GM19438 (cell line): ENCODE results near the gene MARCHF10.

Source experiments
- ATAC-seq: cut with Tn5 transposase; IDR thresholded peaks from one replicate; pipeline ENCODE4 v1.9.1; 2021; ENCODE audit warnings: low read depth; ENCODE audit not compliant: unreplicated experiment

The MARCHF10 gene

DNA sequence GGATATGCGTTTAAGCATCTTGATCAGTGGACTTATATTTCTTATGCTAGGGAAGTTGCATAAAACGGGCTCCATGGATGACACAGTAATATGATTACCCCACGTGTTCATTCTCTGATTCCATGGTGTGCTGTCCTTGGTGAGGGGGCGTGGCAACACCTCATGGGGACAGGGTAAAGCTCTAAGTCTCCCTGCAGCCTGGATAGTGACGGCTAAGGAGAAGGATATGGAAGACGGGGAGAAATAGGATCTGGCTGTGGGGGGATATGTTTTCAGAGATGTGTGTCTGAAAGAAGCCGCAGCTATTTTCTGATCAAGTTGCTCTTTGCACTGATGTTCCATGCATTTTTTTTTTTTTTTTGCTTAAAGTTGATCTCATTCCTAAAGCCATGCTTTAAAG is 84.3 kb downstream of the MARCHF10 start:
- no peak for ATAC-seq

DNA sequence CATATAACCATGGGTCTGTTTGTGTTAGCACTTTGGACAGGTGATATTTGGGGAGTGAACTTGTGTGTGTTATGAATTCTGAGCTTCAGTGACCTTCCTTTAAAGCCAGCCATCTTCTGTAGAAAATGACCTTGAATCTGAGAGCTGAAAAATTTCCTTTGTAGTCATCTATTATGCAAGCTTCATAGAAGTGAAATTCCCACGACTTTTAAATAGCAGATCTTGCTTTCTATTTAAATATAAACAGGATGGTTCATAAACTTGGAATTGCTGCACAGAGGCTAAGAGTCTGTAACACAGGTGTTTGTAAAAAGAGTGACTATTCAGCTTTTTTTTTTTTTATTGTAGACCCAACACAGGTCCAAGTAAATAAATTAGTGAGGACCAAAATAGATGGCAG is 85.5 kb downstream of the MARCHF10 start:
- no peak for ATAC-seq

DNA sequence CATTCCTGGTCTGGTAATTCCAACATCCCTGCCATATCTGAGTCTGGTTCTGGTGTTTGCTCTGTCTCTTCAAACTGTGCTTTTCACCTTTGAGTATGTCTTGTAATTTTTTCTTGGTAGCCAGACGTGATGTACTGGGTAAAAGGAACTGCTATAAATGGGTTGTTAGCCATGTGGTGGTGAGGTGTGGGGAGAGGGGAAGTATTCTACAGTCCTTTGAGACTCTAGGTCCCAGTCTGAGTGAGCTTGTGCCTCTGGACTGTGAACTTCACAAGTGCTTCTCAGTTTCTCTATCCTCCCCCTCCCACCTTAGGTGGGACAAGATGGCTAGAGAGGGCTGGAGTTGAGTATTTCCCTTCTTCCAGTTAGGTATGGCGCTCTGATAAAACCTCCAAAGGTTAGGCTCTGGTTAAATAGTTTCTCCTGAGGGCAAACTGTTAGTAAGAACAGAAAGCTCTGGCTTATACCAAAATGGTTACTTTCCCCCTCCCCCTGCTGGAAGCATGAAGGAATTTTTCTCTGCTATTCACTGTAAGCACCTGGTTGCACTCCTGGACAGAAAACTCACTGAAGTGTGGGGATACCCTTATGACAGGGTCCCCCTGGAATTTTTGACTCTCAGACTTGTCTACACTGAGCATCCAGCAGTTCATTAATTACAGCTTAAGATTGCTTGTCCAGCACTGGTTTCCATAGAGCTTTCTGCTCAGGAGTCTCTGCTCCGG is 87.8 kb downstream of the MARCHF10 start:
- no peak for ATAC-seq

- ATAC-seq = no peak
Measured at GRCh38 chr17:62719586-62719985, 88.5 kb downstream of the MARCHF10 start.

- no peak for ATAC-seq
Measured at GRCh38 chr17:62718429-62718828, 89.7 kb downstream of the MARCHF10 start.

- ATAC-seq = no peak
Measured at GRCh38 chr17:62717889-62718288, 90.2 kb downstream of the MARCHF10 start.

GRCh38 chr17:62717589-62717855 is 90.6 kb downstream of the MARCHF10 start:
- ATAC-seq = no peak

DNA sequence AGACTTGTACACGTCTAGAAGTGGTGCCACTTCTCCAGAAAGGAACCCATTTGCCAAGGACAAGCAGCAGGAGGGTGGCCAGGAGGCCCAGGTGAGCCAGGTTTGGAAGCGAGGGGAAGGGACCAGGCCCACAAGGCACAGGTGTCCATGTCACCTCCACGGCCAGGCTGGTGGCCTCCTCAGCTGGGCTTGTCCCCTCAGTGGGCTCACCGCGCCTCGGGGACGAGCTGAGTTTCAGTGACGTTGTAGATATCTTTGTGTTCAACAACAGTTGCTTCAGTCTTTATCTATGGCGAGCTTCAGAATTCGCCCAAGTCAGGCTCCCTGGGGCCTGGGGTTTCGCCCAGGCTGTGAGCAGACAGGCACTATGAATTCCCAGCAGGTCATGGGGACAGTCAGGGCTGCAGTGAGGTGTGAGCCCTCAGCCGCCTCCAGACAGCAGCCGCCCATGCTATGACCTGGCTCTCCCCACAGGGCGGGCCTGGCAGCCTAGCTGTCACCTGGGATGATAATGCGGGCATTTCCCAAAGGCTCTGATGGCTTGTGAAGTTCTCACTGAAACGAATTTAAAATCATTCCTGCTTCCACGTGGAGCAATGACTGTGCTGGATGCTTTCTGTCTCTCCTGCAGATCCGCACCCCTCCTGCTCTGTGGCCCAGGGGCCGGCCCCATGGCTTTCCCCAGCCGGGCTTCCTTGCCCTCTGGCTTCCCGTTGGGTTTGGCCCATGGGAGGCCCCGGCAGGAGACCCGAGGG is 91.1 kb downstream of the MARCHF10 start:
- no peak for ATAC-seq

- ATAC-seq = no peak
Measured at GRCh38 chr17:62715882-62716390, 92.2 kb downstream of the MARCHF10 start.

DNA sequence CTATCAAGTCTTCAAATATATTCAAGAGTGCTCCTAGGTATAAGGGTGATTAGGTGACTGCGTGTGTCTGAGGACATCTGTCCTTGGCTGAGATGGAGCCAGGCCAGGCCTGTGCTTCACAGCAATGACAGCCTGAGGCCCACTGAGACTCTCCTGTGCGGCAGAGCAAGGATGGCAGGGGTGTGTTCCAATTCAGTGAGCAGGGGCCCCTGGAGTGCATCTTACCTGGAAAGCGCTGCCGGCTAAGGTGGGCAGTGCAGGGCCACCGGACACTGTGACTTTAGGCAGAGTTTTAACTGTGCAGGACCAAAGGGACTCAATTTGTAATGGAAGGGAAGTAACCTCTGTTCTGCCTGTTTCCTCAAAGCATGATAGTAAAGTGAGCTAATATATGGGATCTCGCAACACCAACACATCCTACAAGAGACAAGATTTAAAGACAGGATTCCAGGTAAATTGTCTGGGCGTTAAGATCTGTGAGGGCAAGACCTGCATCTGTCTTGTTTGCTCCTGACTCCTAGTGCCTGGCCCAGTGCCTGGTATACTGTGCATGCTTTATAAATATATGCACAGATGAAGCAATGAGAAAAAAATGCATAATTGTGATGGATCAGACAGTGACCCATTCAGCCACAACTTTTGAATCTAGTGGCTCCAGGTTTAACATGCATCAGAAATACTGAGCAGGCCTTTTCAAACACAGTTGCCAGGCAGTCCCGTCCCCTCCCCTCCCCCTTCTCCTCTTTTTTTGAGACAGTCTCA is 93.9 kb downstream of the MARCHF10 start:
- ATAC-seq = no peak

GRCh38 chr17:62713086-62713881 is 94.8 kb downstream of the MARCHF10 start:
- no peak for ATAC-seq

- no peak for ATAC-seq
Measured at GRCh38 chr17:62712171-62712581, 95.9 kb downstream of the MARCHF10 start.

DNA sequence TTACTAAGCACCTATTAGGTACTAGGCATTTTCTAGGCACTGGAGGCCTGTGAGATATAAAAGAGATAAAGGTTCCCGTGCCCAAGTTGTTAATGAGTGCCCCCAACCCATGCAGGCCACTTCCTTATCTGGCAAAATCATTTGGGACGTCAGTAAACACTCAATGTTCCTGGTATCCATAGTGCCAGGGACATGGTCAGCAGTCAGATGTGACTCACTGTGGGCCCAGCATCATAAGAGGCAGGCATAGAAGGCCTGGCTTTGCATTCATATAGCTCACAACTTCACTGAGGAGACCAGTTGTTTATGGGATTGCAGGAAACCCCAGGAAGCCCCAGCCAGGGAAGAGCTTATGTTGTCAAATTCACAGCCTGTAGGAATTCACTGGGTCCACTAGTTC is 99.5 kb downstream of the MARCHF10 start:
- ATAC-seq = no peak

DNA sequence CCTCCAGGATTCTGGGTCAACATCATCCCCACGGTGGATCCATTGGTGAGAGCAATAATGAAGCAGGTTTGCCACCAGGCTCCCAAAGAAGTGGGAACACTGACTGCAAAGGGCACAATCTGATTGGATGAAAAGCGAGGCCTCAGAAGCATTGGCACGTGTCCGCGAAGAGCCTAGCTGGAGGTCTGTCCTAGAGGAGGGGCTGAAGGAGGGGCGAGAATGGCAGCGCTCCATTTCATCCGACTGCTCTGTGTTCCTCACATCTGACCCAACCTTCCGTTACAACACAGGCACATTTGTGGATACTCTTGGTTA is 100.7 kb downstream of the MARCHF10 start:
- no peak for ATAC-seq

DNA sequence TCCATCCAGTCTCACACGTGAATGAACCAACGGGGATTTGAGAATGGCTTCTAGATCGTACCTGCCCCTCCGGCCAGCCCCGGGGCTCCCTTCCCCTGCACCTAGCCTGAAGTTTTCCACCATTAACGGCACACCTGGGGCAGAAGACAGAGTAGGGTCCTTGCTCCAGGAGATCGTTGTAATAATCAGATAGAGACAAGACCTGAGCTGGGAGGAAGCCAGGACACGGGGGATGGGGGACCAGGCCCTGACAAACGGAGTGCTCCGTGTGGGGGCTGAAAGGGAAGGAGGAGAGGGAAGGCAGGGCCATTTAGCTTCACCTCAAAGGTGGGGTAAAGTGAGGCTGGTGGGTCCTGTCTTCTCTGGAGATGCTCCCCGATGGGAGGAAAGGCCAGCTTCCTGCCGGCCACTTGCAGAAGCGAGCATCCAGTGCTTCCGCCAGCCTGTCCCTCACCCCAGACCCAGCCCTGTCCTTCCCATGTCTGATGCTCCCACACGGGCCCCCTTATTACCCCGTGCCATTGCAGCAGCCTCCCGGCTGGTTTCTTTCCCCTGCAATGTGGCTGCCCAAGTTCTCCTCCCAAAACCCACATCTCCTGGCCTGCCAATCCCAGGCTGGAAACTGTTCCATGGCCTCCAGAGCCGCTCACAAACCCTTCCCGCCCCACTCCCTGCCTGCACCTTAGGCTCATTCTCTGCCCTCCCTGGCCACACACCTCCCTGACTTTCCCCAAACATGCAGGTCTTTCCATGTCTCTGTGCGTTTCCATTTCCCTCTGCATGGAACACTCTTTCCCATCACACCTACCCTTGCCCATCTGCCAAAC is 101.3 kb downstream of the MARCHF10 start:
- no peak for ATAC-seq

DNA sequence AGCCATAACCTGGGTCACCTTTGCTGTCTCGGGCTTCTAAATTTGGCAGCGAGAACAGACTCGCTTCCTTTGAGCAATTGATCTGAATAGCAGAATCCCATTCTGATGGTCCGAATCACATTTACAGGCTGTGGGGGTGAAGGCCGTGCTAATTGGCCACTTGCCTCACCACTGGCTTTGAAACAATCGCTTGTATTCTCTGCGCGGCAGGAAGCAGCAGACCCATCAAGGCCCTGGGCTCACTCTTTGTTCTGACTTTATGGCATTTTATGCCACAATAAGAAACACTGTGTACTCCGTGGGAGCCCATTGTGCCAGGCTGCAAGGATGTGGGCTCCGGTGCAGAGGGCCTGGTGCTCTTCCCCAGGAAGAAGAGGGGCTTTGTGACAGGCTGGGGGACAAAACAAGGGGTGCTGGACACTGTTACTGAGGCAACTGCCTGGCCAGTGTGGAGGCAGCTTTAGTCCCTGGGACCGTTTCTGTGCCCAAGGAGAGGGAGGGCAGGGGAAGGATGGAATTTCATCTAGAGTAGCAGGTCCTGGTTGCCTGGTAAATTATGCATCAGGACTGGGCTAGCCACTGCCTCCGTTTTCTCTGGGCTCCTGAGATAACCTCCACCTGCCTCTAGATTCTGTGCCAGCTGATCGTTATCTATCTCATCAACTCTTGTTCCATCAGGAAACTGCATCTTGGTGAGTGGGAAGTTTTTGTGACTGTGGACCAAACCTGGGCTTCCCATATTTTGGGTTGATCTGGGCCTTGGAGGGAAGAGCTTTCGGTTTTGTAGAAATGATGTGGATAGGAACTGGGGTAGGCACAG is 102.1 kb downstream of the MARCHF10 start:
- no peak for ATAC-seq

DNA sequence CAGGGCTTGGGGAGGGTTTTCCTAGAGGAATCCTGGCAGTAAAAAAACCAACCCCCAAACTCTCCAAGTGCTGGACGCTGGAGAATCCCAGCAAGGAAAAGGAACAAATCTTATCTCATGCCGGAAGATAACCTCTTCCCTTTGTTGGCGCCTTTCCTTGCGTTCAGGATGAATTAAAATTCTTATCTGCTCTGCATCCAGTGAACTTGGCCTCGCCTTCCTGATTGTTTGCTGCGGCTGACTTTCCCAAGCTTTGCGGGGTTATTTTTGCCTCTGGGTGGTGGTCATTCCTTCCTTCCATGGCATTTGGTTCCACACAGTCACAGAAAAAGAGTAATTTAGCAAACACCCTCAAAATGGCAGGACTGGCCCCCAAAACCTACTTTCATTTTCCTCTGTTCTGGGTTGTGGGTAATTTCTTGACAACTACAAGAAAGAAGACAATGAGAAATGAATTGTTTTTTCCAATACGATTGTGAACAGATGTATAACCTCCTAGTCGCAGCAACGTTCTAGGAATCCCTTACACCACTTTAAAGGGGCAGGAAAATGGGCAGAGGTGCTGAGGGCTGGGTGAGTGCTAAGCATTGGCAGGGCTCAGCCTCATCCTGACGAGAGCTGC is 102.8 kb downstream of the MARCHF10 start:
- ATAC-seq = no peak

DNA sequence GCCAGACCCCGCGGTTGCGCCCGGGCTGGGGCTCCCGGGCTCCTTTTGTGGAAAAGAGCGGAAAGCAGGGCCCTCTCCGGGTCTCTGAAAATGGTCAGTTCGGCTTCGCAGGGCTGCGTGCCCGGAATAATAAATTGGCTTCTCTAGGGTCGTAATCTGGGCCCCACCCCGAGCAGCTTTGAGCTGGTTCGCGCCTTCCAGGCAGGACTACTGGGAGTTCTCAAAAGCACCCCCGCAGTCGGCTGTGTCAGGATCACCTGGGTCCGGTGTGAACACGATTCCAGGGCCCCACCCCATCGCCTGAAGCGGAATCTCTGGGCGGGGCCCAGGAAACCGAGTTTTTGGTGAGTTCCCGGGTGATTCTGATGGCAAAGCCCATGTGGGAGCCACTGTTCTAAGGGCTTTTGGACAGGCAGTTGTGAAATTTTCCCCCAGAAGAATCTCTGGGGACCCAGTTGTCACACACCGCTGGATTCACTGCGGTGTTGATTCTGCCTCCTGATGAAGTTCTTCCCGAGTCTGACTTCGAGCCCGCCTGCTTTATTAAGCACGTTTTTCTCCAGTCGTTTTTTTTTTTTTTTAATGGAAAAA is 103.6 kb downstream of the MARCHF10 start:
- ATAC-seq = no peak
